ENCODE results near the gene BIRC6.

- TF ChIP-seq CTCF (IDR thresholded peaks at IDR 0.05) (no peak), EZH2 (IDR thresholded peaks at IDR 0.05; ENCODE audit: borderline replicate concordance, insufficient read depth, low read depth, low read length, poor library complexity, severe bottlenecking) (no peak)
These were observed 270.6 kb downstream of the BIRC6 start for GRCh38 chr2:32627441-32627813.
